GM11168 (cell line): Measurements from ENCODE around the gene C21orf58.
"Not testable (repeated sequence)": the region's sequence is repeated elsewhere in the genome, so short reads cannot be mapped to it uniquely, and the experiment has no call there.

Source experiments
- in situ Hi-C: fragments of 300-500 bp; cut with MboI; formaldehyde crosslinking; loops from one replicate; pipeline ENCODE4 v1.12.0; 2022; ENCODE audit warnings: low sequenced_read_pairs; ENCODE audit not compliant: unreplicated experiment

Gene C21orf58

GRCh38 chr21:46326110-46326703 lies 2.5 kb upstream of the C21orf58 start:
- in situ Hi-C loops: no loop called here

GRCh38 chr21:46325073-46325912 lies 1.6 kb upstream of the C21orf58 start:
- in situ Hi-C loops: no loop called here

- in situ Hi-C loops: no loop called here
These were observed 861 bp upstream of the C21orf58 start for GRCh38 chr21:46324390-46325072.

- in situ Hi-C loops: no loop called here
These were observed 402 bp downstream of the C21orf58 start for GRCh38 chr21:46323227-46323709.

GRCh38 chr21:46322351-46323226 lies 1.1 kb downstream of the C21orf58 start:
- in situ Hi-C loops: no loop called here

- in situ Hi-C loops: no loop called here
These were observed 3.3 kb downstream of the C21orf58 start for GRCh38 chr21:46320331-46320801.

GRCh38 chr21:46319186-46319585 lies 4.5 kb downstream of the C21orf58 start:
- in situ Hi-C loops: no loop called here

GRCh38 chr21:46318464-46318845 lies 5.2 kb downstream of the C21orf58 start:
- in situ Hi-C loops: no loop called here

GRCh38 chr21:46317710-46318463 lies 5.8 kb downstream of the C21orf58 start:
- in situ Hi-C loops: no loop called here

GRCh38 chr21:46316708-46317324 lies 6.9 kb downstream of the C21orf58 start:
- in situ Hi-C loops: no loop called here

- in situ Hi-C loops: no loop called here
These were observed 9.1 kb downstream of the C21orf58 start for GRCh38 chr21:46314441-46315020.

GRCh38 chr21:46312949-46313348 lies 10.7 kb downstream of the C21orf58 start:
- in situ Hi-C loops: no loop called here

GRCh38 chr21:46311568-46311967 lies 12.1 kb downstream of the C21orf58 start:
- in situ Hi-C loops: no loop called here

GRCh38 chr21:46310260-46310659 lies 13.4 kb downstream of the C21orf58 start:
- in situ Hi-C loops: not testable (repeated sequence)

GRCh38 chr21:46308431-46308830 lies 15.2 kb downstream of the C21orf58 start:
- in situ Hi-C loops: no loop called here

GRCh38 chr21:46307625-46308024 lies 16.0 kb downstream of the C21orf58 start:
- in situ Hi-C loops: no loop called here

- in situ Hi-C loops: no loop called here
These were observed 18.7 kb downstream of the C21orf58 start for GRCh38 chr21:46304955-46305354.

- in situ Hi-C loops: no loop called here
These were observed 19.2 kb downstream of the C21orf58 start for GRCh38 chr21:46304437-46304836.

- in situ Hi-C loops: no loop called here
These were observed 21.9 kb downstream of the C21orf58 start for GRCh38 chr21:46301759-46302158.
